HG02943 (cell line): Measurements from ENCODE around the gene SCN8A.

Source experiments
- ATAC-seq: cut with Tn5 transposase; IDR thresholded peaks from one replicate; pipeline ENCODE4 v1.9.1; 2021; ENCODE audit warnings: mild to moderate bottlenecking, low read depth, moderate library complexity; ENCODE audit not compliant: unreplicated experiment

The SCN8A gene

GRCh38 chr12:51663390-51663789, 72.4 kb downstream of the SCN8A start:
- ATAC-seq = no peak

- ATAC-seq = no peak
Measured at GRCh38 chr12:51666696-51667095, 75.7 kb downstream of the SCN8A start.

- no peak for ATAC-seq
Measured at GRCh38 chr12:51667269-51667668, 76.2 kb downstream of the SCN8A start.

GRCh38 chr12:51669271-51669670, 78.2 kb downstream of the SCN8A start:
- no peak for ATAC-seq

GRCh38 chr12:51669996-51670395, 79.0 kb downstream of the SCN8A start:
- ATAC-seq = no peak

GRCh38 chr12:51672334-51672733, 81.3 kb downstream of the SCN8A start:
- no peak for ATAC-seq

- no peak for ATAC-seq
Measured at GRCh38 chr12:51675071-51675803, 84.2 kb downstream of the SCN8A start.

GRCh38 chr12:51676875-51677274, 85.8 kb downstream of the SCN8A start:
- ATAC-seq = no peak

- no peak for ATAC-seq
Measured at GRCh38 chr12:51677284-51677968, 86.4 kb downstream of the SCN8A start.

GRCh38 chr12:51678086-51678724, 87.2 kb downstream of the SCN8A start:
- no peak for ATAC-seq

GRCh38 chr12:51682981-51683380, 91.9 kb downstream of the SCN8A start:
- ATAC-seq = no peak

- no peak for ATAC-seq
Measured at GRCh38 chr12:51683763-51684357, 92.8 kb downstream of the SCN8A start.

- no peak for ATAC-seq
Measured at GRCh38 chr12:51686727-51687126, 95.7 kb downstream of the SCN8A start.

- no peak for ATAC-seq
Measured at GRCh38 chr12:51687177-51687576, 96.1 kb downstream of the SCN8A start.

GRCh38 chr12:51687614-51688013, 96.6 kb downstream of the SCN8A start:
- ATAC-seq = no peak

- no peak for ATAC-seq
Measured at GRCh38 chr12:51689983-51690382, 99.0 kb downstream of the SCN8A start.

GRCh38 chr12:51692016-51692415, 101.0 kb downstream of the SCN8A start:
- no peak for ATAC-seq

- no peak for ATAC-seq
Measured at GRCh38 chr12:51693569-51693968, 102.5 kb downstream of the SCN8A start.

GRCh38 chr12:51694146-51694545, 103.1 kb downstream of the SCN8A start:
- ATAC-seq = no peak

- no peak for ATAC-seq
Measured at GRCh38 chr12:51695241-51696010, 104.4 kb downstream of the SCN8A start.

- no peak for ATAC-seq
Measured at GRCh38 chr12:51699219-51699618, 108.2 kb downstream of the SCN8A start.
